SJSA1 (cell line): Measurements from ENCODE around the gene ETV1. TPM values are rescaled to one million over a fixed set of nuclear protein-coding genes. Genes with fewer than 3 reads are reported as not detected.
"Not testable (repeated sequence)": the region's sequence is repeated elsewhere in the genome, so short reads cannot be mapped to it uniquely, and the experiment has no call there.

Experiments used
- DNase-seq, 2 experiments: peaks; one replicate each; pipeline ENCODE4 v3.0.0-alpha.2; 2015 to 2020; ENCODE audit warnings: low spot score in 2 of 2, low read depth in 1 of 2
- H3K27ac ChIP-seq: fragments of 250-450 bp; sonication (Bioruptor Pico); 2 replicates; pipeline ENCODE4 v1.5.1; 2020; ENCODE audit warnings: mild to moderate bottlenecking, moderate library complexity
- H3K27me3 ChIP-seq: fragments of 250-450 bp; sonication (Bioruptor Pico); replicated peaks from 2 replicates; pipeline ENCODE4 v1.5.1; 2020; ENCODE audit warnings: mild to moderate bottlenecking, moderate library complexity
- H3K36me3 ChIP-seq: fragments of 250-450 bp; sonication (Bioruptor Pico); 2 replicates; pipeline ENCODE4 v1.5.1; 2020; ENCODE audit warnings: mild to moderate bottlenecking
- H3K4me1 ChIP-seq: fragments of 250-450 bp; sonication (Bioruptor Pico); replicated peaks from 2 replicates; pipeline ENCODE4 v1.6.1; 2021; ENCODE audit warnings: mild to moderate bottlenecking
- H3K4me3 ChIP-seq: fragments of 250-450 bp; sonication (Bioruptor Pico); 2 replicates; pipeline ENCODE4 v1.5.1; 2020; ENCODE audit warnings: mild to moderate bottlenecking
- H3K9me3 ChIP-seq: fragments of 250-450 bp; sonication (Bioruptor Pico); replicated peaks from 2 replicates; pipeline ENCODE4 v1.5.1; 2020; ENCODE audit warnings: mild to moderate bottlenecking
- total RNA-seq: library from RNA; depleted of rRNA; stranded (reverse); fragments of >200 nt; shearing (Covaris generic); gene quantifications from 2 replicates; pipeline ENCODE4 v1.2.3, GENCODE V29; 2014

Gene ETV1
- total RNA-seq, 1 experiment from 2014 or later: 4.7 TPM

GRCh38 chr7:13933536-13933935 is 55.9 kb downstream of the ETV1 start:
- Histone ChIP-seq H3K4me1 (no peaks in the 10 kb centered on the region), H3K4me3 (no peak overlapping the region), H3K36me3 (no peaks in the 10 kb centered on the region), H3K27me3 (no peaks in the 10 kb centered on the region), H3K27ac (no peak overlapping the region), H3K9me3 (no peaks in the 10 kb centered on the region)
- no peak for DNase-seq

GRCh38 chr7:13933091-13933490 is 56.4 kb downstream of the ETV1 start:
- H3K36me3 ChIP-seq: no peaks in the 10 kb centered on the region
- no peak overlapping the region for H3K4me3 ChIP-seq
- no peak overlapping the region for H3K27ac ChIP-seq
- no peaks in the 10 kb centered on the region for H3K4me1 ChIP-seq
- DNase-seq: no peak
- no peaks in the 10 kb centered on the region for H3K9me3 ChIP-seq
- H3K27me3 ChIP-seq: no peaks in the 10 kb centered on the region

- Histone ChIP-seq H3K36me3 (no peaks in the 10 kb centered on the region), H3K27me3 (no peaks in the 10 kb centered on the region), H3K4me1 (no peaks in the 10 kb centered on the region), H3K9me3 (no peaks in the 10 kb centered on the region), H3K4me3 (no peak overlapping the region), H3K27ac (no peak overlapping the region)
- no peak for DNase-seq
Measured at GRCh38 chr7:13932131-13932530, 57.3 kb downstream of the ETV1 start.

GRCh38 chr7:13921062-13921461 is 68.4 kb downstream of the ETV1 start:
- Histone ChIP-seq H3K27ac (peak overlapping the region; percentile 92), H3K4me1 (peaks cover 10% of the 10 kb centered on the region), H3K4me3 (no peak overlapping the region), H3K27me3 (no peaks in the 10 kb centered on the region), H3K9me3 (no peaks in the 10 kb centered on the region), H3K36me3 (no peaks in the 10 kb centered on the region)
- DNase-seq: no peak

GRCh38 chr7:13920053-13920697 is 69.3 kb downstream of the ETV1 start:
- no peaks in the 10 kb centered on the region for H3K36me3 ChIP-seq
- H3K4me1 ChIP-seq: peaks cover 10% of the 10 kb centered on the region
- peak overlapping the region; percentile 10; the same call in 1 of the 2 replicates for H3K4me3 ChIP-seq
- no peaks in the 10 kb centered on the region for H3K9me3 ChIP-seq
- H3K27me3 ChIP-seq: no peaks in the 10 kb centered on the region
- DNase-seq: peak; percentile 70 to 92
- peak overlapping the region; percentile 94 for H3K27ac ChIP-seq

GRCh38 chr7:13918333-13918732 is 71.1 kb downstream of the ETV1 start:
- not testable (repeated sequence) for H3K27ac ChIP-seq, H3K4me1 ChIP-seq, H3K36me3 ChIP-seq, H3K9me3 ChIP-seq, H3K27me3 ChIP-seq, DNase-seq, H3K4me3 ChIP-seq

- H3K36me3 ChIP-seq, H3K4me1 ChIP-seq, H3K4me3 ChIP-seq, H3K27me3 ChIP-seq, H3K27ac ChIP-seq, DNase-seq, H3K9me3 ChIP-seq: not testable (repeated sequence)
Measured at GRCh38 chr7:13917103-13917502, 72.4 kb downstream of the ETV1 start.

- Histone ChIP-seq H3K9me3 (no peaks in the 10 kb centered on the region), H3K4me3 (no peak overlapping the region), H3K27me3 (no peaks in the 10 kb centered on the region), H3K4me1 (peaks cover 9% of the 10 kb centered on the region), H3K36me3 (no peaks in the 10 kb centered on the region), H3K27ac (no peak overlapping the region)
- no peak for DNase-seq
Measured at GRCh38 chr7:13915891-13916290, 73.6 kb downstream of the ETV1 start.

GRCh38 chr7:13912715-13913278 is 76.7 kb downstream of the ETV1 start:
- Histone ChIP-seq H3K36me3 (no peaks in the 10 kb centered on the region), H3K9me3 (no peaks in the 10 kb centered on the region), H3K27me3 (no peaks in the 10 kb centered on the region), H3K4me3 (no peak overlapping the region), H3K4me1 (no peaks in the 10 kb centered on the region), H3K27ac (no peak overlapping the region)
- no peak for DNase-seq

GRCh38 chr7:13911909-13912308 is 77.6 kb downstream of the ETV1 start:
- no peaks in the 10 kb centered on the region for H3K4me1 ChIP-seq
- no peaks in the 10 kb centered on the region for H3K27me3 ChIP-seq
- H3K4me3 ChIP-seq: no peak overlapping the region
- no peaks in the 10 kb centered on the region for H3K9me3 ChIP-seq
- DNase-seq: no peak
- H3K36me3 ChIP-seq: no peaks in the 10 kb centered on the region
- no peak overlapping the region for H3K27ac ChIP-seq

GRCh38 chr7:13910805-13911551 is 78.5 kb downstream of the ETV1 start:
- Histone ChIP-seq H3K9me3 (no peaks in the 10 kb centered on the region), H3K36me3 (no peaks in the 10 kb centered on the region), H3K4me1 (no peaks in the 10 kb centered on the region), H3K27me3 (no peaks in the 10 kb centered on the region), H3K27ac (no peak overlapping the region), H3K4me3 (no peak overlapping the region)
- DNase-seq: no peak

- Histone ChIP-seq H3K9me3 (no peaks in the 10 kb centered on the region), H3K4me1 (no peaks in the 10 kb centered on the region), H3K27ac (no peak overlapping the region), H3K36me3 (no peaks in the 10 kb centered on the region), H3K27me3 (no peaks in the 10 kb centered on the region), H3K4me3 (no peak overlapping the region)
- no peak for DNase-seq
Measured at GRCh38 chr7:13908667-13909397, 80.6 kb downstream of the ETV1 start.

GRCh38 chr7:13907831-13908230 is 81.6 kb downstream of the ETV1 start:
- Histone ChIP-seq H3K27ac (no peak overlapping the region), H3K9me3 (no peaks in the 10 kb centered on the region), H3K4me1 (no peaks in the 10 kb centered on the region), H3K4me3 (no peak overlapping the region), H3K36me3 (no peaks in the 10 kb centered on the region), H3K27me3 (no peaks in the 10 kb centered on the region)
- DNase-seq: no peak

GRCh38 chr7:13904689-13905088 is 84.8 kb downstream of the ETV1 start:
- H3K4me3 ChIP-seq: no peak overlapping the region
- H3K27ac ChIP-seq: no peak overlapping the region
- no peak for DNase-seq

More at GRCh38 chr7:13904689-13905088, 84.8 kb downstream of the ETV1 start:
- H3K9me3 ChIP-seq: no peaks in the 10 kb centered on the region
- no peaks in the 10 kb centered on the region for H3K27me3 ChIP-seq
- no peaks in the 10 kb centered on the region for H3K4me1 ChIP-seq
- no peaks in the 10 kb centered on the region for H3K36me3 ChIP-seq
